IMR-90 (cell line): Measurements from ENCODE around the gene PRKCA. TPM values are rescaled to one million over a fixed set of nuclear protein-coding genes. Genes with fewer than 3 reads are reported as not detected.

ENCODE experiments used
- ATAC-seq: fragments of 200-7000 bp; cut with Tn5 transposase; 2 replicates; pipeline ENCODE4 v1.9.1; 2020; ENCODE audit warnings: low read depth, mild to moderate bottlenecking, moderate library complexity
- BruUV-seq: library from RNA; stranded (reverse); fragments of 400-500 nt; replicated peaks from 2 replicates; lab custom pipeline; 2021; lab: Mats Ljungman, UMichigan
- CTCF ChIA-PET: fragments of 300-600 bp; formaldehyde crosslinking; extraction: SDS; loops from one replicate; lab custom pipeline; 2021; ENCODE audit warnings: antibody characterized with exemption; lab: Yijun Ruan, JAX
- POLR2A ChIA-PET: fragments of 300-600 bp; sonication (Branson Sonifier 250); formaldehyde crosslinking; loops from one replicate; lab custom pipeline; 2022; ENCODE audit warnings: antibody characterized with exemption; ENCODE audit not compliant: unreplicated experiment; lab: Charles Lee
- DNase-seq: peaks from one replicate; pipeline ENCODE4 v3.0.0; 2013
- H2AFZ ChIP-seq: replicated peaks from 2 replicates; pipeline ENCODE3; 2013; ENCODE audit warnings: low read length, mild to moderate bottlenecking; ENCODE audit not compliant: poor library complexity
- H2AK5ac ChIP-seq: 2 replicates; pipeline ENCODE4 v1.6.1; 2013; ENCODE audit warnings: low read depth, low read length, inconsistent platforms
- H2AK9ac ChIP-seq: replicated peaks from 2 replicates; pipeline ENCODE3; 2013; ENCODE audit warnings: mild to moderate bottlenecking, low read depth, low read length, moderate library complexity; ENCODE audit not compliant: poor library complexity
- H2BK120ac ChIP-seq: 2 replicates; pipeline ENCODE4 v1.6.1; 2013; ENCODE audit warnings: low read depth, low read length, inconsistent platforms
- H2BK15ac ChIP-seq: 3 replicates; pipeline ENCODE4 v1.6.1; 2013; ENCODE audit warnings: low read depth, low read length, inconsistent platforms
- H2BK20ac ChIP-seq: 2 replicates; pipeline ENCODE4 v1.6.1; 2013; ENCODE audit warnings: low read depth, mild to moderate bottlenecking, inconsistent platforms, low read length, moderate library complexity
- H2BK5ac ChIP-seq: 2 replicates; pipeline ENCODE4 v1.6.1; 2013; ENCODE audit warnings: mild to moderate bottlenecking, low read depth, low read length, inconsistent platforms; ENCODE audit not compliant: poor library complexity, severe bottlenecking
- H3K14ac ChIP-seq: replicated peaks from 2 replicates; pipeline ENCODE4 v1.6.1; 2013; ENCODE audit warnings: low read depth, low read length, inconsistent platforms
- H3K18ac ChIP-seq: 2 replicates; pipeline ENCODE4 v1.6.1; 2013; ENCODE audit warnings: low read depth, low read length, control low read depth
- H3K23ac ChIP-seq: 2 replicates; pipeline ENCODE4 v1.6.1; 2013; ENCODE audit warnings: low read depth, low read length, inconsistent platforms
- H3K27ac ChIP-seq: 2 replicates; pipeline ENCODE4 v1.5.1; 2013; ENCODE audit warnings: mild to moderate bottlenecking, control low read depth, low read length; ENCODE audit not compliant: insufficient read depth
- H3K27me3 ChIP-seq: 2 replicates; pipeline ENCODE4 v1.6.1; 2013; ENCODE audit warnings: low read length; ENCODE audit not compliant: control insufficient read depth, insufficient read depth
- H3K36me3 ChIP-seq: 2 replicates; pipeline ENCODE4 v1.6.1; 2013; ENCODE audit warnings: low read length, mixed read lengths; ENCODE audit not compliant: control insufficient read depth, insufficient read depth
- H3K4ac ChIP-seq: 2 replicates; pipeline ENCODE4 v1.6.1; 2013; ENCODE audit warnings: low read depth, low read length, inconsistent platforms
- H3K4me1 ChIP-seq: 2 replicates; pipeline ENCODE4 v1.6.1; 2013; ENCODE audit warnings: low read length, mixed read lengths; ENCODE audit not compliant: control insufficient read depth, insufficient read depth
- H3K4me2 ChIP-seq: 2 replicates; pipeline ENCODE4 v1.6.1; 2013; ENCODE audit warnings: low read depth, mild to moderate bottlenecking, control low read depth, low read length, moderate library complexity
- H3K4me3 ChIP-seq: 2 replicates; pipeline ENCODE4 v1.5.1; 2013; ENCODE audit warnings: low read depth, mild to moderate bottlenecking, control low read depth, low read length, moderate library complexity; ENCODE audit not compliant: insufficient read depth
- H3K56ac ChIP-seq: 2 replicates; pipeline ENCODE4 v1.6.1; 2013; ENCODE audit warnings: low read length, inconsistent platforms; ENCODE audit not compliant: insufficient read depth; ENCODE audit errors: extremely low read depth
- H3K79me1 ChIP-seq, 2 experiments: 2 replicates each; pipeline ENCODE4 v1.6.1; 2013; ENCODE audit warnings: low read length in 2 of 2, inconsistent platforms in 1 of 2, low read depth in 1 of 2
- H3K9ac ChIP-seq: 2 replicates; pipeline ENCODE4 v1.6.1; 2013; ENCODE audit warnings: low read depth, low read length, control low read depth
- H3K9me1 ChIP-seq: 2 replicates; pipeline ENCODE4 v1.6.1; 2013; ENCODE audit warnings: low read length, inconsistent platforms; ENCODE audit not compliant: insufficient read depth
- H3K9me3 ChIP-seq: 2 replicates; pipeline ENCODE4 v1.6.1; 2013; ENCODE audit warnings: low read length; ENCODE audit not compliant: control insufficient read depth, insufficient read depth
- H4K20me1 ChIP-seq: 2 replicates; pipeline ENCODE4 v1.6.1; 2013; ENCODE audit warnings: low read length, inconsistent platforms; ENCODE audit not compliant: insufficient read depth
- H4K5ac ChIP-seq: 2 replicates; pipeline ENCODE4 v1.6.1; 2013; ENCODE audit warnings: mild to moderate bottlenecking, low read depth, low read length, control low read depth
- H4K8ac ChIP-seq, 2 experiments: 2 replicates each; pipeline ENCODE4 v1.6.1; 2013; ENCODE audit warnings: low read depth in 2 of 2, low read length in 2 of 2, control low read depth in 1 of 2, inconsistent platforms in 1 of 2
- H4K91ac ChIP-seq: 2 replicates; pipeline ENCODE4 v1.6.1; 2013; ENCODE audit warnings: low read depth, low read length, inconsistent platforms; ENCODE audit not compliant: insufficient read depth
- BHLHE40 ChIP-seq: fragments of 150-350 bp; IDR thresholded peaks from 2 replicates; pipeline ENCODE4 v1.6.1; 2016; ENCODE audit warnings: mild to moderate bottlenecking, low read depth, low read length
- CEBPB ChIP-seq: IDR thresholded peaks from 2 replicates; pipeline ENCODE4 v1.6.1; 2012; ENCODE audit warnings: low read depth, low read length, improper control_type of control experiment
- CHD1 ChIP-seq: IDR thresholded peaks from 2 replicates; pipeline ENCODE4 v1.6.1; 2012; ENCODE audit warnings: low read depth, low read length, improper control_type of control experiment
- FOS ChIP-seq: fragments of 150-350 bp; IDR thresholded peaks from 2 replicates; pipeline ENCODE4 v1.6.1; 2016; ENCODE audit warnings: low read depth, low read length
- MAFK ChIP-seq: IDR thresholded peaks from 2 replicates; pipeline ENCODE4 v1.6.1; 2012; ENCODE audit warnings: low read depth, low read length, improper control_type of control experiment
- MAZ ChIP-seq: IDR thresholded peaks from 2 replicates; pipeline ENCODE4 v1.6.1; 2012; ENCODE audit warnings: low read depth, mild to moderate bottlenecking, low read length, improper control_type of control experiment, moderate library complexity, borderline replicate concordance
- MXI1 ChIP-seq: IDR thresholded peaks from 2 replicates; pipeline ENCODE4 v1.6.1; 2012; ENCODE audit warnings: low read depth, mild to moderate bottlenecking, low read length, moderate library complexity, borderline replicate concordance
- NFE2L2 ChIP-seq: fragments of 150-350 bp; IDR thresholded peaks from 2 replicates; pipeline ENCODE4 v1.6.1; 2016; ENCODE audit warnings: low read depth, mild to moderate bottlenecking, low read length
- POLR2A ChIP-seq: IDR thresholded peaks from 2 replicates; pipeline ENCODE4 v1.6.1; 2012; ENCODE audit warnings: mild to moderate bottlenecking, low read depth, low read length
- RAD21 ChIP-seq: IDR thresholded peaks from 2 replicates; pipeline ENCODE4 v1.6.1; 2012; ENCODE audit warnings: low read length, improper control_type of control experiment
- RCOR1 ChIP-seq: IDR thresholded peaks from 2 replicates; pipeline ENCODE4 v1.6.1; 2012; ENCODE audit warnings: mild to moderate bottlenecking, low read length, improper control_type of control experiment; ENCODE audit not compliant: insufficient replicate concordance
- RFX5 ChIP-seq: IDR thresholded peaks from 2 replicates; pipeline ENCODE4 v1.8.0; 2012; ENCODE audit warnings: low read depth, mild to moderate bottlenecking, low read length, moderate library complexity
- SMC3 ChIP-seq: fragments of 150-350 bp; IDR thresholded peaks from 2 replicates; pipeline ENCODE4 v1.6.1; 2016; ENCODE audit warnings: low read depth, mild to moderate bottlenecking, antibody characterized with exemption, low read length, moderate library complexity
- WGBS, 2 experiments: methylation state at CpG; one replicate each; pipeline versions ENCODE4 v1.1.5 to v1.1.7; 2013; ENCODE audit warnings: missing lambda C conversion rate in 2 of 2; ENCODE audit not compliant: insufficient read length in 1 of 2; ENCODE audit errors: extremely low coverage in 2 of 2; 5-methylcytosine and 5-hydroxymethylcytosine counted together
- dilution Hi-C: fragments of 300-500 bp; cut with HindIII; formaldehyde crosslinking; loops from one replicate; pipeline ENCODE4 v1.14.3; 2018; ENCODE audit warnings: low sequenced_read_pairs; ENCODE audit not compliant: unreplicated experiment
- in situ Hi-C: fragments of 300-500 bp; cut with MboI; formaldehyde crosslinking; loops from 3 replicates; pipeline ENCODE4 v1.14.3; 2019; ENCODE audit warnings: low sequenced_read_pairs, inconsistent platforms, mixed read lengths
- intact Hi-C: fragments of 100-400 bp; cut with micrococcal nuclease; formaldehyde crosslinking; loops from 2 replicates; pipeline ENCODE4 v1.10.0; 2022
- polyA plus RNA-seq, 3 experiments: library from polyadenylated mRNA; depleted of rRNA; stranded (reverse); fragments of >200 nt; gene quantifications; 2 replicates each; pipeline ENCODE4 v1.2.3, GENCODE V29; 2012; ENCODE audit warnings: low replicate concordance in 1 of 3
- total RNA-seq: library from RNA; depleted of rRNA; stranded (reverse); fragments of >200 nt; gene quantifications from 2 replicates; pipeline ENCODE4 v1.2.3, GENCODE V29; 2012
- TF ChIP-seq, protein P1 (sequence below): fragments of 150-350 bp; IDR thresholded peaks from 2 replicates; pipeline ENCODE4 v1.6.1; 2017; ENCODE audit warnings: mild to moderate bottlenecking, antibody characterized with exemption, low read length, low read depth
- TF ChIP-seq, protein P2 (sequence below): fragments of 150-350 bp; IDR thresholded peaks from 2 replicates; pipeline ENCODE4 v1.6.1; 2016; ENCODE audit warnings: low read depth, mild to moderate bottlenecking, low read length, moderate library complexity, borderline replicate concordance
- TF ChIP-seq, protein P3 (sequence below): conservative IDR thresholded peaks from 2 replicates; pipeline ENCODE4 v1.5.1; 2012; ENCODE audit warnings: mild to moderate bottlenecking, low read depth, low read length, improper control_type of control experiment

PRKCA gene
- total and polyA plus RNA-seq, 2 of the 4 experiments (the other 2 are of a cell fraction): 31.0 to 46.0 TPM

DNA sequence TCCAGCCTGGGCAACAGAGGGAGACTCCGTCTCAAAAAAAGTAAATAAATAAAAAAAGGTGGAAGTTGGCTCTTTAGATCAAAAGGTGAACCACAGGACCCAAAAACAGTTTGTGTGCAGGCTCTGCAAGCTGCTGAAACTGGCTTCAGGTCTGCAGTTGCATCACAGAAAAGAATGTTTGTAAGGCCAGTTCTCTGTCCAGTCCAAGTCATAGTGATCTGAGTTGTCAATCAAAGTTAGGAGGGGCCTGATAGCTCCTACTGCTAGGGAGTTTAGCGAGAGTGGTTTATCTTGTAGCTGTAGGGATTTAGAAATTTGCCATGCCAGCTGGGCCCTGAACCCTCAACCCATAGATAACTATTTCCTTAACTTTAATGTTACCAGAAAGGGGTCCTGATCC lies 431.3 kb downstream of the PRKCA start:
- Histone ChIP-seq H3K18ac (no peak overlapping the region), H4K8ac (no peak overlapping the region), H2BK20ac (no peak overlapping the region), H2AFZ (no peak overlapping the region), H3K56ac (no peak overlapping the region), H3K9ac (no peak overlapping the region), H2BK5ac (no peak overlapping the region), H3K79me1 (peaks cover 0 to 4% of the 10 kb centered on the region in 2 experiments; a peak in 1 of 4 replicates), H3K23ac (no peak overlapping the region), H2AK9ac (no peak overlapping the region), H4K20me1 (peaks cover 2% of the 10 kb centered on the region; the same call in 1 of the 2 replicates), H3K4ac (no peak overlapping the region), H4K5ac (no peak overlapping the region), H3K27ac (no peak overlapping the region), H3K4me1 (no peaks in the 10 kb centered on the region), H3K4me2 (no peak overlapping the region), H2BK15ac (no peak overlapping the region), H3K14ac (no peak overlapping the region), H2AK5ac (no peak overlapping the region), H3K9me1 (no peaks in the 10 kb centered on the region), H2BK120ac (no peak overlapping the region), H3K4me3 (no peak overlapping the region), H3K36me3 (peaks cover 28% of the 10 kb centered on the region), H4K91ac (no peak overlapping the region), H3K9me3 (no peaks in the 10 kb centered on the region), H3K27me3 (no peaks in the 10 kb centered on the region)
- dilution Hi-C loops (no loop called here), intact Hi-C loops (no loop called here), in situ Hi-C loops (no loop called here)
- no peak for TF ChIP-seq MAFK
- no peak for TF ChIP-seq MXI1
- TF ChIP-seq, protein P1, sequence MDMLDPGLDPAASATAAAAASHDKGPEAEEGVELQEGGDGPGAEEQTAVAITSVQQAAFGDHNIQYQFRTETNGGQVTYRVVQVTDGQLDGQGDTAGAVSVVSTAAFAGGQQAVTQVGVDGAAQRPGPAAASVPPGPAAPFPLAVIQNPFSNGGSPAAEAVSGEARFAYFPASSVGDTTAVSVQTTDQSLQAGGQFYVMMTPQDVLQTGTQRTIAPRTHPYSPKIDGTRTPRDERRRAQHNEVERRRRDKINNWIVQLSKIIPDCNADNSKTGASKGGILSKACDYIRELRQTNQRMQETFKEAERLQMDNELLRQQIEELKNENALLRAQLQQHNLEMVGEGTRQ: no peak
- TF ChIP-seq POLR2A: no peak
- no peak for TF ChIP-seq CHD1
- no peak for TF ChIP-seq CEBPB
- TF ChIP-seq RFX5: no peak
- TF ChIP-seq BHLHE40: no peak
- TF ChIP-seq, protein P2, sequence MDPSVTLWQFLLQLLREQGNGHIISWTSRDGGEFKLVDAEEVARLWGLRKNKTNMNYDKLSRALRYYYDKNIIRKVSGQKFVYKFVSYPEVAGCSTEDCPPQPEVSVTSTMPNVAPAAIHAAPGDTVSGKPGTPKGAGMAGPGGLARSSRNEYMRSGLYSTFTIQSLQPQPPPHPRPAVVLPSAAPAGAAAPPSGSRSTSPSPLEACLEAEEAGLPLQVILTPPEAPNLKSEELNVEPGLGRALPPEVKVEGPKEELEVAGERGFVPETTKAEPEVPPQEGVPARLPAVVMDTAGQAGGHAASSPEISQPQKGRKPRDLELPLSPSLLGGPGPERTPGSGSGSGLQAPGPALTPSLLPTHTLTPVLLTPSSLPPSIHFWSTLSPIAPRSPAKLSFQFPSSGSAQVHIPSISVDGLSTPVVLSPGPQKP: no peak
- no peak for TF ChIP-seq MAZ
- TF ChIP-seq, protein P3, sequence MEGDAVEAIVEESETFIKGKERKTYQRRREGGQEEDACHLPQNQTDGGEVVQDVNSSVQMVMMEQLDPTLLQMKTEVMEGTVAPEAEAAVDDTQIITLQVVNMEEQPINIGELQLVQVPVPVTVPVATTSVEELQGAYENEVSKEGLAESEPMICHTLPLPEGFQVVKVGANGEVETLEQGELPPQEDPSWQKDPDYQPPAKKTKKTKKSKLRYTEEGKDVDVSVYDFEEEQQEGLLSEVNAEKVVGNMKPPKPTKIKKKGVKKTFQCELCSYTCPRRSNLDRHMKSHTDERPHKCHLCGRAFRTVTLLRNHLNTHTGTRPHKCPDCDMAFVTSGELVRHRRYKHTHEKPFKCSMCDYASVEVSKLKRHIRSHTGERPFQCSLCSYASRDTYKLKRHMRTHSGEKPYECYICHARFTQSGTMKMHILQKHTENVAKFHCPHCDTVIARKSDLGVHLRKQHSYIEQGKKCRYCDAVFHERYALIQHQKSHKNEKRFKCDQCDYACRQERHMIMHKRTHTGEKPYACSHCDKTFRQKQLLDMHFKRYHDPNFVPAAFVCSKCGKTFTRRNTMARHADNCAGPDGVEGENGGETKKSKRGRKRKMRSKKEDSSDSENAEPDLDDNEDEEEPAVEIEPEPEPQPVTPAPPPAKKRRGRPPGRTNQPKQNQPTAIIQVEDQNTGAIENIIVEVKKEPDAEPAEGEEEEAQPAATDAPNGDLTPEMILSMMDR: no peak
- no peak for TF ChIP-seq RCOR1
- TF ChIP-seq RAD21: no peak
- no peak for TF ChIP-seq FOS
- no peak for TF ChIP-seq SMC3
- no peak for TF ChIP-seq NFE2L2
- 80% methylated on average over 1 of the region's 2 CpGs; no CpG with 5 or more reads in 1 of the 2 experiments for WGBS, 2 experiments
- ATAC-seq (no peak), DNase-seq (no peak)
- no TSS peak for BruUV-seq
- ChIA-PET POLR2A (no interaction called here), CTCF (no interaction called here)
